Keratinocyte (primary cell): ENCODE measurements around the gene KRTAP11-1.

Experiments used
- EZH2 ChIP-seq: IDR thresholded peaks from one replicate; pipeline ENCODE4 v1.6.1; 2012; ENCODE audit warnings: inconsistent platforms, mild to moderate bottlenecking, low read length, moderate library complexity
- TF ChIP-seq, protein P1 (sequence below), 3 experiments: IDR thresholded peaks in 1 of 3; conservative IDR thresholded peaks in 1 of 3; optimal IDR thresholded peaks in 1 of 3; 2 replicates in 2 of 3; 3 replicates in 1 of 3; pipeline versions ENCODE3 to v1.5.1; 2011; ENCODE audit warnings: low read length in 3 of 3, mild to moderate bottlenecking in 3 of 3, moderate library complexity in 2 of 3, control low read depth in 1 of 3, inconsistent platforms in 1 of 3; ENCODE audit not compliant: insufficient read depth in 2 of 3; ENCODE audit errors: extremely low read depth in 1 of 3

DNA sequence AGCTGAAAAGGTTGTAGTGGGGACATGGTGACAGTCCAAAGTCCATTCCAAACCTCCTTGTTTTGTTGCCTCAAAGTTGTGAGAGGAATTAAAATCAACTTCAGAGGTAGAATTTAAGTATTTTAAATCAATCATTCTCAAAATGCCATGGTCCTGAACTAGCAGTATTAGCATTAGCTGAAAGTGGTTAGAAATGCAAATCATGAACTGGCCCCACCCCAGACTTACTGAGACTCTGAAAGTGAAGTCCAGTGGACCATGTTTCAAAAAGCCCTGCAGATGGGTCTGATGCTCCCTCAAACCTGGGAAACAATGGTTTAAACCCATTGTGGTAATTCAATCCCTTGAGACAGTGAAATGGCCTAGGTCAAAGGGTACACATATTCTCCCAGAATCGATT, 36.2 kb upstream of the KRTAP11-1 start:
- TF ChIP-seq, protein P1, sequence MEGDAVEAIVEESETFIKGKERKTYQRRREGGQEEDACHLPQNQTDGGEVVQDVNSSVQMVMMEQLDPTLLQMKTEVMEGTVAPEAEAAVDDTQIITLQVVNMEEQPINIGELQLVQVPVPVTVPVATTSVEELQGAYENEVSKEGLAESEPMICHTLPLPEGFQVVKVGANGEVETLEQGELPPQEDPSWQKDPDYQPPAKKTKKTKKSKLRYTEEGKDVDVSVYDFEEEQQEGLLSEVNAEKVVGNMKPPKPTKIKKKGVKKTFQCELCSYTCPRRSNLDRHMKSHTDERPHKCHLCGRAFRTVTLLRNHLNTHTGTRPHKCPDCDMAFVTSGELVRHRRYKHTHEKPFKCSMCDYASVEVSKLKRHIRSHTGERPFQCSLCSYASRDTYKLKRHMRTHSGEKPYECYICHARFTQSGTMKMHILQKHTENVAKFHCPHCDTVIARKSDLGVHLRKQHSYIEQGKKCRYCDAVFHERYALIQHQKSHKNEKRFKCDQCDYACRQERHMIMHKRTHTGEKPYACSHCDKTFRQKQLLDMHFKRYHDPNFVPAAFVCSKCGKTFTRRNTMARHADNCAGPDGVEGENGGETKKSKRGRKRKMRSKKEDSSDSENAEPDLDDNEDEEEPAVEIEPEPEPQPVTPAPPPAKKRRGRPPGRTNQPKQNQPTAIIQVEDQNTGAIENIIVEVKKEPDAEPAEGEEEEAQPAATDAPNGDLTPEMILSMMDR (optimal IDR thresholded peaks at IDR 0.05 in 1 of 3, IDR thresholded peaks at IDR 0.05 in 1 of 3, conservative IDR thresholded peaks at IDR 0.05 in 1 of 3; ENCODE audit: extremely low read depth in 1 of 3, insufficient read depth in 2 of 3, low read length in 3 of 3): no peak
- TF ChIP-seq EZH2: no peak
